ENCODE results near the gene PIAS4. TPM values are rescaled to one million over a fixed set of nuclear protein-coding genes. Genes with fewer than 3 reads are reported as not detected.
A peak's percentile ranks its signal among the peaks of the same experiment; 100 is the strongest.
"Not testable (repeated sequence)": the region's sequence is repeated elsewhere in the genome, so short reads cannot be mapped to it uniquely, and the experiment has no call there.

Gene PIAS4
- total RNA-seq, 1 donor from 2014 or later = 17.0 TPM

GRCh38 chr19:3990815-3991117, 16.8 kb upstream of the PIAS4 start:
- Histone ChIP-seq H4K20me1 (ENCODE audit: low read depth) (no peaks in the 10 kb centered on the region), H3F3A (ENCODE audit: low read depth) (peaks cover 29% of the 10 kb centered on the region), H3K27me3 (peaks cover 7% of the 10 kb centered on the region), H2AFZ (replicated peaks) (peak overlapping the region; percentile 95), H3K4me1 (peaks cover 13% of the 10 kb centered on the region), H3K9ac (no peak overlapping the region), H3K27ac (no peak overlapping the region), H3K79me2 (ENCODE audit: low read depth) (no peaks in the 10 kb centered on the region), H3K36me3 (no peaks in the 10 kb centered on the region), H3K4me2 (no peak overlapping the region), H3K9me3 (ENCODE audit: low read depth) (no peaks in the 10 kb centered on the region), H3K4me3 (no peak overlapping the region)
- no peak for TF ChIP-seq EZH2 (IDR thresholded peaks at IDR 0.05)
- no peak for TF ChIP-seq EZH2phosphoT487 (IDR thresholded peaks at IDR 0.05)
- TF ChIP-seq CTCF (IDR thresholded peaks at IDR 0.05) = no peak
- Mint-ChIP-seq H3K36me3 (no peaks in the 10 kb centered on the region), H3K4me1 (peaks cover 19% of the 10 kb centered on the region), H3K9me3 (no peaks in the 10 kb centered on the region), H3K4me3 (peak overlapping the region; percentile 65), H3K27ac (no peak overlapping the region), H3K27me3 (ENCODE audit: insufficient read depth, low read depth) (peaks cover 7% of the 10 kb centered on the region)
- DNase-seq (ENCODE audit: low spot score) = no peak

- Histone ChIP-seq H3F3A (ENCODE audit: low read depth) (no peaks in the 10 kb centered on the region), H3K36me3 (no peaks in the 10 kb centered on the region), H3K9me3 (ENCODE audit: low read depth) (no peaks in the 10 kb centered on the region), H3K4me2 (no peak overlapping the region), H2AFZ (replicated peaks) (no peak overlapping the region), H3K4me1 (no peaks in the 10 kb centered on the region), H4K20me1 (ENCODE audit: low read depth) (no peaks in the 10 kb centered on the region), H3K79me2 (ENCODE audit: low read depth) (no peaks in the 10 kb centered on the region), H3K4me3 (no peak overlapping the region), H3K27me3 (no peaks in the 10 kb centered on the region), H3K9ac (no peak overlapping the region), H3K27ac (no peak overlapping the region)
- TF ChIP-seq EZH2 (IDR thresholded peaks at IDR 0.05) (no peak), CTCF (IDR thresholded peaks at IDR 0.05) (no peak), EZH2phosphoT487 (IDR thresholded peaks at IDR 0.05) (no peak)
- Mint-ChIP-seq H3K4me3 (no peak overlapping the region), H3K27me3 (ENCODE audit: insufficient read depth, low read depth) (peaks cover 10% of the 10 kb centered on the region), H3K4me1 (peaks cover 4% of the 10 kb centered on the region), H3K36me3 (no peaks in the 10 kb centered on the region), H3K27ac (no peak overlapping the region), H3K9me3 (no peaks in the 10 kb centered on the region)
- DNase-seq (ENCODE audit: low spot score) = no peak
Measured at GRCh38 chr19:3995607-3996006, 11.9 kb upstream of the PIAS4 start.

GRCh38 chr19:3998667-3999412, 8.7 kb upstream of the PIAS4 start:
- H3K27me3 ChIP-seq; DNase-seq (ENCODE audit: low spot score); H2AFZ ChIP-seq (replicated peaks); H3K4me3 ChIP-seq; H4K20me1 ChIP-seq (ENCODE audit: low read depth); H3K9ac ChIP-seq; H3K4me1 ChIP-seq; H3K9me3 Mint-ChIP-seq; H3K79me2 ChIP-seq (ENCODE audit: low read depth); H3F3A ChIP-seq (ENCODE audit: low read depth); H3K36me3 Mint-ChIP-seq; H3K4me1 Mint-ChIP-seq; H3K27me3 Mint-ChIP-seq (ENCODE audit: insufficient read depth, low read depth); H3K9me3 ChIP-seq (ENCODE audit: low read depth); H3K27ac Mint-ChIP-seq; H3K27ac ChIP-seq; H3K4me2 ChIP-seq; H3K36me3 ChIP-seq: not testable (repeated sequence)
- H3K4me3 Mint-ChIP-seq = peak overlapping the region; percentile 33

GRCh38 chr19:4000798-4001197, 6.7 kb upstream of the PIAS4 start:
- not testable (repeated sequence) for H3K9ac ChIP-seq; H3K4me1 Mint-ChIP-seq; H3K27ac ChIP-seq; H4K20me1 ChIP-seq (ENCODE audit: low read depth); H3K4me1 ChIP-seq; H3K4me3 Mint-ChIP-seq; H3K27me3 ChIP-seq; H3F3A ChIP-seq (ENCODE audit: low read depth); H2AFZ ChIP-seq (replicated peaks); H3K79me2 ChIP-seq (ENCODE audit: low read depth); H3K9me3 ChIP-seq (ENCODE audit: low read depth); DNase-seq (ENCODE audit: low spot score); H3K36me3 ChIP-seq; H3K36me3 Mint-ChIP-seq; H3K9me3 Mint-ChIP-seq; H3K4me3 ChIP-seq; H3K27ac Mint-ChIP-seq; H3K4me2 ChIP-seq
- peaks cover 10% of the 10 kb centered on the region for H3K27me3 Mint-ChIP-seq (ENCODE audit: insufficient read depth, low read depth)

DNA sequence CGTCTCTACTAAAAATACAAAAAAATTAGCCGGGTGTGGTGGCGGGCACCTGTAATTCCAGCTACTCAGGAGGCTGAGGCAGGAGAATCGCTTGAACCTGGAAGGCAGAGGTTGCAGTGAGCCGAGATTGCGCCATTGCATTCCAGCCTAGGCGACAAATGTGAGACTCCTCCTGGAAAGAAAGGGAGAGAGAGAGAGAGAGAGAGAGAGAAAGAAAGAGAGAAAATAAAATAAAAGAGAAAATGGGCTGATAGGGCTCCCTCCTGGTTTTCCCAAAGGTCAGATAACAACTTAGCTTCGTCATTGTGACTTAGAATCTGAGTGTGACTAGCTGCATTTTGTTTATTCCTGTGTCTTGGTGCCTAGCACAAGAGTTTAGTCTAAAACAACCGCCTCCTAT, 2.1 kb upstream of the PIAS4 start:
- Histone ChIP-seq H4K20me1 (ENCODE audit: low read depth) (peaks cover 25% of the 10 kb centered on the region), H3K4me1 (peaks cover 13% of the 10 kb centered on the region), H3K79me2 (ENCODE audit: low read depth) (peaks cover 40% of the 10 kb centered on the region)
- H3K27ac ChIP-seq; H3K36me3 ChIP-seq; H3K27me3 ChIP-seq; H2AFZ ChIP-seq (replicated peaks); H3F3A ChIP-seq (ENCODE audit: low read depth); H3K27me3 Mint-ChIP-seq (ENCODE audit: insufficient read depth, low read depth); H3K9me3 Mint-ChIP-seq; H3K9me3 ChIP-seq (ENCODE audit: low read depth); H3K4me2 ChIP-seq; H3K9ac ChIP-seq; H3K36me3 Mint-ChIP-seq; H3K27ac Mint-ChIP-seq; DNase-seq (ENCODE audit: low spot score); H3K4me3 ChIP-seq: not testable (repeated sequence)
- H3K4me3 Mint-ChIP-seq = peak overlapping the region; percentile 63
- H3K4me1 Mint-ChIP-seq = peaks cover 18% of the 10 kb centered on the region
